Islet of Langerhans (tissue), 1 donor: ENCODE results near the gene PTPN14.

Experiments
- FAIRE-seq: peaks from one replicate; lab custom pipeline; 2011; peaks lifted over from hg19 to GRCh38; lab: Jason Lieb, UNC

The PTPN14 gene

DNA sequence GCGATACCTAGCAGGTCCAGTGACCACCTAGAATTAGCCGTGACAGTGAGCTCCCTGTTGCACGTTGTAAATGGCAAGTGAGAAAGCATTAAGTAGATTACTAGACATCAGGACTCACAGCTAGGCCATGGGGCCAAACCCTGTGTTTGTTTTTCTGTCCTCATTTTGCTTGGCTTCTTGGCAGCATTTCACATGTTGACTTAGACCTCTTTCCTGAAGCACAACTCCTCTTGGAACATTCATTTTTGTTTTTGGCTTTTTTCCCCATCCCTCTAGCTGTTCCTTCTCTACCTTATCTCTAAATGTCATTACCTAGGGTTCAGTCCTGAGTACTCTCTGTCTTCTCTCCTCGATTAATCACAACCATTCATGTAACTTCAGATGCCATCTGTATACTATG, 16.9 kb upstream of the PTPN14 start:
- FAIRE-seq, result no peak

GRCh38 chr1:214567481-214567980, 16.1 kb upstream of the PTPN14 start:
- FAIRE-seq, result no peak

DNA sequence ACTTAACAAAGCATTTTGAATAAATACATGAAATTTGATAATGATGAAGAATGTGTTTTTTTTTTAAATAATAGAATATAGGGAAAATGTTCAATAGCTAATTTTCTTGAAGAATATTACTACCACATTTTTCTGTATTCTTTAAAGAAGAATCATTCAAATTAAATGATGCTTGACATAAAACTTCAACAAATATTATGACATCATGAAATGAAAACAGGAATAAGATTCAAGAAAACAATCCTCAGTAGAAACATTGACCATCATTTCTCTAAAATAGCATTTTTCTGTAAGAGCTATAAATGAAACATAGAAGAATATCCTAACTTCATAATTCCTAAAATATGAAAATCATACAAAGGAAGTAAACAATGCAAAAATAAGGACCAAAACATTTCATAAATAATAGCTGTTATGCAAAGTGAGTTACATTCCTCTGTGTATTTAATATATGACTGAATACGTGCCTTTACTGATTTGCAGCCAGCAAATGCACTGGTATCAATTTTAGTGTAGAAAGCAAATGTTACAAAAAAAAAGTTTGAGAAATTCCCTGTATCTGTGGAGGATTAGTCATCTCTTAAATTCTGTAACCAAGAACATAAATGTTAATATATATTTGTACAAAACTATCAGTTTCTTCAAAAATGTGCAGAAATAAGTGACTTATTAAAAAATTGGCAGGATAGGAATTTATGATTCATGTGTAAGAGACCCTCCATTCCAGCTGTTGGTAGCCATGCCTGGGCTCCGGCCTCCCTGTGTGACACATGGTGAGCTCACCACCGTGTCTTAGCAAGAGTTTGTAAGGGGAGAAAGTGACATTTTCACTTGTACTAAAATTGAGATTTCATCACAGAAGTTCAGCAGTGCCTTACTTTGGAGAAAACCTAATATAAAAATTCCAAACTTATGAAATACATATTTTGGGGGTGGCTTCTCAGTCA, 15.0 kb upstream of the PTPN14 start:
- no peak for FAIRE-seq

- no peak for FAIRE-seq
Observed at GRCh38 chr1:214565310-214565709, 13.9 kb upstream of the PTPN14 start.

DNA sequence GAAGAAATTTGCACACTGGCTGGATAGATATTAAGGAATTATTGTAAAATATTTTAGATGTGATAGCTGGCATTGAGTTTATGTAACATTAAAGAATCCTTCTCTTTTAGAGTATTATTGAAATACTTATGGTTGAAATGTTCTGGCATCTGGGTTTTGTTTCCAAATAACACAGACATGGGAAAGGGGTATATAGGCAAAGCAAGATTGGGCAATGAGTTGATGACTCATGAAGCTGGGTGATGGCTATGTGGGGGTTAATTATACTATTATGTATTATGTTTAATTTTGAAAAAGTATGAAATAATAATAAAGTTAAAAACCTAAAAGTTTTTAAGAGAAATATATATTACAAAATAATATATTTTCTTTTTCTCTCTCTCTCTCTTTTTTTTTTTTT, 12.5 kb upstream of the PTPN14 start:
- FAIRE-seq, result no peak

DNA sequence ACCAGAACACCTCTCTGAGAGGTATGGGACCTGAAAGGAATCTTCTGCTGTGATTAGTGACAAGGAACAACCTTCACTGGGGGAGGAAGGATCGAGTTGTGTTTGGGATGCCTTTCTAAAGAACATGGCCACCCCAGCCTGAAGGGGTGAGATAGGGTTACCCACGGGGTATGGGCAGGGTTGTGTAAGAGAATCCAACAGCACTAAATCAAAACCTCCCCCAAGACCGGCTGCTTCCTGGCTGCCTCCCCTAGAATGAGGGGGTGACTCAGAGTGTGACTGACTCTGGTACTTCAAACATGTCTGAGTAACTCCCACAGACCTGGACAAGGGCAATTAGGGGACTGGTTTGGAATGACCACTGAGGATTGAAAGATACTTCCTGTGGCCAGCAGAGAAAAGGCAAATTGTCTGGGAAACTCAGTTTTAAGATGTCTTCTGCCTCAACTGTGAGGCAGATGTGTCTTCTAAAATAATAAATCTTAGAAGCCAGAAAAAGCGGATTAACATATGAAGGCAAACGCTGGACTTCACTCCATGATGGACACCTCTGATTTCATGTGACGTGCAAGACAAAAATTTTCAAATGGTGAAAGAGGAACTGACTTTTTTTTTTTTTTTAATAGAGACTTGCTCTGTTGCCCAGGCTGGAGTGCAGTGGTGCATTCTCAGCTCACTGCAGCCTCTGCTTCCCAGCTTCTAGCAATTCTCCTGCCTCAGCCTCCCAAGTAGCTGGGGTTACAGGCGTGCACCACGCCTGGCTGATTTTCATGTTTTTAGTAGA, 6.7 kb upstream of the PTPN14 start:
- FAIRE-seq, result no peak

GRCh38 chr1:214553142-214553710, 1.8 kb upstream of the PTPN14 start:
- no peak for FAIRE-seq

GRCh38 chr1:214552174-214552608, 789 bp upstream of the PTPN14 start:
- FAIRE-seq, result no peak

- FAIRE-seq, result no peak
Observed at GRCh38 chr1:214550857-214551435, 456 bp downstream of the PTPN14 start.

DNA sequence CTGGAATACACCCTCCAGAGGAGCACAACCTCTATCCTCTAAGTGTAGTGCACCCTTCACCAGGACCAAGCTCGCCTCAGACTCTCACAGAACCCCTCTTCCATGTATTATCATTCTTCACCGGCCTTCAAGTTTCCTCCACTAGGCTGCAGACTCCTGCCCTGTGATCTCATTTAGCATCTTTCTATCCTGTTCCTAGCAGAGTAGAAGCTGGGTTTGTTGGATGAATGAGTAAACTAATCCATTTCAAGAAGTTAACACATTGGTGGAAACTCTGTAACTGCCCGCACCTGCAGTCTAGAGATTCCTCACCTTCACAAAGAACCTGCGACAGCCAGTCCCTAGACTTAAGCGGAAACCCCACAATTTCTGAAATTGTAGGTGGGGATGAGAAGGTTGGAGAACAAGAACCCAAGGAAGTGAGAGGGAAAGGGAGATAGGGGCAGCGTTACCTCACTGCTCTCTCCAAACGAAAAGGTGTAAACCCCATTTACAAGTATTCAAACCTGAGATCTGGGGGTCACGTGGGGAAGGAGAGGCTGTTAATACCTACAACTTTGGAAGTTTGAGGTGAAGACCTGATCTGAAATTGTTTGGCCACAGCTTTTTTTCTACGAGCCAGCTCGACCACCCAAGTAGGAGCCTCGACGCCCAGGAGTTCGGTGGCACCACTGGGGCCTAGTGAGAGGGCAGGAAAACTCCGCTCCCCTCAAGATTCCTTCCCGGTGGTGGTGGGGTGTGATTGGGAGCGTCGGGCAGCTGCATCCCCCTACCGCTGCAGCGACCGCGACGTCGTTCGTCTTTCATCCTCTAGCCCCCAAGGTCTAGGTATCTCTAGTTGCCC, 1.2 kb downstream of the PTPN14 start:
- FAIRE-seq, result no peak

DNA sequence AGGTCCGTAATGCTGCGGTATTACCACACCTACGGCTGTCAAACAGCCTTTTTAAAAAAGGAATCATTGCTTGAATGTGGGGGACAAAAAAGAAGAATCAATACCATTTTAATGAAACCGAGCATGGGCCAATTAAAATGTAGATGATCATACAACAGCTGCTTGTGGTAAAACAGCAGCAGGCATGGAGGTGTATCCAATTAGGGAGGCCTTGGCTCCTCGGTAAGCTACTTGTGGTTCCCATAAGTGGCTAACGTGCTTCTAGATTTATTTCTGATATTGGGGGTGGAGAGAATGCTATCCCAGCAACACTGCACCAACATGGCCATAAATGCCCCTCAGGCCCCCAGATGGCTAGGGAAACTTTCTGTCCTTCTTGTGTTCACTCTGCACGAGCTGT, 1.8 kb downstream of the PTPN14 start:
- no peak for FAIRE-seq

DNA sequence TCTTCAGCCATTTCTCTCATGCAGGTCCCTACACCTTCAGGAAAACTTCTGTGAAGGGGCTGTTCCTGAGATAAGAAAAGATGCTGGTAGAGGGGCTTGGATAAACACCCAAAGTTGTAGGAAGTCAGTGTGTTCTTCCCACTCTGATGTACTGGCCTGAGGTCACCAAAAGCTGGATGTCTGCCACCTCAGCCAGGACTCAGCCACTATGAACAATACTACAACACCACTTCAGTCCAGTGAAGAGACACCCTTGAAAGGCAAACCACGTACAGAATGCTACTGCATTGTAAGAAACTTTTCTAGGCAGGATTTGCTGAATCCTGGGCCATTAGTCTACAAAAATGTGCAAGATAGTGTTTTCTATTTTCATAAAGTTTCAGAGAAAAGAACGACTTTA, 2.4 kb downstream of the PTPN14 start:
- FAIRE-seq, result no peak

DNA sequence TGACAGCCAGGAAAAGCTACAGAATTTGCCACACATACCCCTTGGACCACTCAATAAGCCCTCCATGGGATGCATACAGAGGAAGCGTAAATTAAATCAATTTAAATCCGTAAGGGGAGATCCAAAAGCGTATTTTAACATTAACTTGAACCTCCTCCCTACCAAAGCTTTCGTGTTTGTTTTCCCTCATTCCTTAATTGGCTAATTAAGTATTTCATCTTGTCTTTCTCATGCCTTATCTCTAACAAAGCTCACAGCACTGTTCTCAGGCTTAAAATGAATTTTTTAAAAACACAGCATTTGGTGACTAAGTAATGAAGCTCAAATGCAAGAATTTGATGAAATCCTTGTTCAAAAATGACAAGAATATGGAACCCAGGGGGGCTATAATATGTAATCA, 3.1 kb downstream of the PTPN14 start:
- no peak for FAIRE-seq

- FAIRE-seq, result no peak
Observed at GRCh38 chr1:214547747-214548146, 3.7 kb downstream of the PTPN14 start.

GRCh38 chr1:214546886-214547641, 4.3 kb downstream of the PTPN14 start:
- no peak for FAIRE-seq

DNA sequence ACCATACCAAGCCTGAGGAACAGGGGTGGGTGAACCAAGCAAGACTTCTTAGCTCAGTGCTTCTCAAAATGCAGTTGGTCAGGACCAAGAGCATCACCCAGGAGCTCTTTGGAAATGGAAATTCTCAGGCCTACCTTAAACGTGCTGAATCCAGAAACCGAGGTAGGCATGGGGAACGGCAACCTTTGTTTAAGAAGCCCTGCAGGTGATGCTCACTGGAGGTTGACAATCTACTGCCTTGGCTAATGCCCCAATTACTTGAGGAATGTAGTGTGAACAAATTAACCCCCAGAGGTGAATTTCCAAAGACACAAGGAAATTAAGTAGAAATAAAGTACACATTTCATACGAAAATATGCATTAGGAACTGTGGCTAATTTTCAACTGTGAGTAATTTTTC, 5.3 kb downstream of the PTPN14 start:
- no peak for FAIRE-seq

DNA sequence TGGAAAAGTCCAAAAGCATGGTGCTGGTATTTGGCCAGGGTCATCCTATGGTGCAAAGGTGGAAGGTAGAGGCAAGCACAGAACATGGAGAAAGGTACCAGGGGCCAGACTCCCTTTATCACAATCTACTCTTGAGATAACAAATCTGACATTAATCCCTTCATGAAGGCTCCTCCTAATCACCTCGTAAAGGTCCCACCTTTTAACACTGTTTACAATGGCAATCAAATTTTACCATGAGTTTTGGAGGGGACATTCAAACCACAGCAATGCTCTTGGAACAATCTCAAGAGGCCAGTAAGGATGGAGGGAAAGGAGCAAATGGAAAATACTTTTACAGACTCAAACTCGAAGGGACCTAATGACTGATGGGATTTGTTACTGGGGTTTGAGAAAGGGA, 6.1 kb downstream of the PTPN14 start:
- no peak for FAIRE-seq

GRCh38 chr1:214544791-214545190, 6.6 kb downstream of the PTPN14 start:
- no peak for FAIRE-seq

GRCh38 chr1:214542275-214543199, 8.9 kb downstream of the PTPN14 start:
- FAIRE-seq, result no peak

GRCh38 chr1:214541693-214542092, 9.7 kb downstream of the PTPN14 start:
- peak; percentile 66 for FAIRE-seq
